RWPE1 (cell line): ENCODE measurements around the gene GPR179.

Experiments
- CTCF ChIA-PET: fragments of 350-600 bp; sonication (Branson Sonifier 250); formaldehyde crosslinking; extraction: SDS; loops from one replicate; lab custom pipeline; 2021; lab: Yijun Ruan, JAX
- POLR2A ChIA-PET: fragments of 400-600 bp; formaldehyde crosslinking; extraction: SDS; loops from one replicate; lab custom pipeline; 2020; ENCODE audit warnings: antibody characterized with exemption; ENCODE audit not compliant: low non-redundant PET; lab: Yijun Ruan, JAX
- DNase-seq: peaks from one replicate; pipeline ENCODE4 v3.0.0; 2012; ENCODE audit warnings: low spot score
- H3K27ac ChIP-seq: fragments of 450-650 bp; 2 replicates; pipeline ENCODE4 v1.5.1; 2017
- CTCF ChIP-seq: fragments of 450-650 bp; conservative IDR thresholded peaks from 2 replicates; pipeline ENCODE4 v1.5.1; 2017; ENCODE audit warnings: low read depth, mild to moderate bottlenecking

The GPR179 gene

DNA sequence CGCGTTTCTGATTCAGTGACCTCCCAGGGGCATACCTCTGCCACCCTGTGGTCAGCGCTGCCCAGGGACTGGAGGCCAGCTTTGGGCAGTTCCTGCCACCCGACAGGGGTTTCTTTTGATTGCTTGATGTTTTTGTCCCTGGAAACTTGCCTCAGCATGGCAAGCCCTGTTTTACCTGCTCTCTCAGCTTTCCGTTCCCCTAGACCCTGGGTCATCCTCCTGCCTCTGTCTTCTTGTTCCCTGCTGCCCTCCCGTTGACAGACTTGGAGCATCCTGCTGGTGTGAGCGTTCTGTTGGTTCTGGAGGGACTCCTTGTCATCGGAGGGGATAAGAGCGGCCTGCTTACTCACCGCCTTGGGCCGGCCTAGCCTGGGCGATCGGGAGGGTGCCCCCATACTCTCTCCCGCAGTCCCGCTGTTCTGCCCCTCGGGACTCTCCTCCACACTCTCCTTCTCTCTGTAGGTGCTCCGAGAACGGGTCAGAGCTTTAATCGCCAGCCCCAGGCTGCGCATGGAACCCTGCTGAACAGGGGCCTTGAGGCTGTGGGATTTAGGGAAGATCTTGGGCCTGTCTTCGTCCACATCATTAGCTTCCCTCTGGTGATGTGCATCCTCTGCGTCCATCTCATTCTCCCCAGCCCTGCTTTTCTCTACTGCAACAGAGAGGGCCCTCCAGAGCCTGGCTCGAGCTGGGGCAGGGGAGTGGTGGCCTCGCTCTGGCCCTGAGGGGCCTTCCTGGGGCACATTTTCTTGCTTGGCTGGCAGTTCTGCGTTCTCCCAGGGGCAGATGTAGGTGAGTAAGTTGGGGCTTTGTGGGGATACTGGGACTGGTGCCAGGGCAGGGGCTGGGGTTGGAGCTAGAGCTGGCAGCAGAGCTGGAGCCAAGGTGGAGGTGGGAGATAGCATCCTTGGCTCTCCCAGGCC lies 13.7 kb downstream of the GPR179 start:
- no peak for DNase-seq
- ChIA-PET CTCF (no interaction called here), POLR2A (no interaction called here)
- H3K27ac ChIP-seq = no peak overlapping the region
- no peak for TF ChIP-seq CTCF

GRCh38 chr17:38329284-38329683 lies 14.5 kb downstream of the GPR179 start:
- CTCF ChIA-PET = no interaction called here
- POLR2A ChIA-PET = no interaction called here

GRCh38 chr17:38328620-38329019 lies 15.1 kb downstream of the GPR179 start:
- TF ChIP-seq CTCF = no peak
- no peak for DNase-seq
- no peak overlapping the region for H3K27ac ChIP-seq
- ChIA-PET POLR2A (no interaction called here), CTCF (no interaction called here)

More at GRCh38 chr17:38329284-38329683, 14.5 kb downstream of the GPR179 start:
- DNase-seq = no peak
- H3K27ac ChIP-seq = no peak overlapping the region
- TF ChIP-seq CTCF = no peak

GRCh38 chr17:38327936-38328335 lies 15.8 kb downstream of the GPR179 start:
- TF ChIP-seq CTCF = no peak
- DNase-seq = no peak
- ChIA-PET CTCF (no interaction called here), POLR2A (interaction anchor here (0.6 kb wide), 1 partner anchor 11 kb away, joined by 3 read pairs; no protein-coding TSS in a partner anchor)
- no peak overlapping the region for H3K27ac ChIP-seq

- no peak overlapping the region for H3K27ac ChIP-seq
- DNase-seq = no peak
- ChIA-PET CTCF (interaction anchor here (1.2 kb wide), 1 partner anchor 22 kb away, joined by 3 read pairs; no protein-coding TSS in a partner anchor), POLR2A (no interaction called here)
- no peak for TF ChIP-seq CTCF
Observed at GRCh38 chr17:38326996-38327792, 16.6 kb downstream of the GPR179 start.

GRCh38 chr17:38325221-38325851 lies 18.4 kb downstream of the GPR179 start:
- no peak for TF ChIP-seq CTCF

More at GRCh38 chr17:38325221-38325851, 18.4 kb downstream of the GPR179 start:
- ChIA-PET CTCF (interaction anchor here (1.4 kb wide), 1 partner anchor 8 kb away, joined by 5 read pairs; no protein-coding TSS in a partner anchor), POLR2A (no interaction called here)
- DNase-seq = no peak
- H3K27ac ChIP-seq = no peak overlapping the region
